Activated CD4-positive, alpha-beta T cell treated with anti-CD3 and anti-CD28 coated beads, Interleukin-2, amount 10 ng/mL, durations not matched to agents 7 days and 5 days (primary cell): ENCODE results near the gene ABCA4. TPM values are rescaled to one million over a fixed set of nuclear protein-coding genes. Genes with fewer than 3 reads are reported as not detected.

Experiments used
- CTCF ChIA-PET: fragments of 350-600 bp; sonication (Branson Sonifier 250); formaldehyde crosslinking; loops from one replicate; lab custom pipeline; 2021; ENCODE audit warnings: antibody characterized with exemption; lab: Charles Lee
- POLR2A ChIA-PET: fragments of 350-600 bp; sonication (Branson Sonifier 250); formaldehyde crosslinking; loops from one replicate; lab custom pipeline; 2021; ENCODE audit warnings: antibody characterized with exemption; lab: Charles Lee
- DNase-seq: peaks from one replicate; pipeline ENCODE4 v3.0.0-alpha.2; 2020
- H3K27ac Mint-ChIP-seq: one replicate; pipeline ENCODE4 v1.8.0; 2021; ENCODE audit warnings: mild to moderate bottlenecking, moderate library complexity, mixed read lengths
- H3K27me3 Mint-ChIP-seq: one replicate; pipeline ENCODE4 v1.8.0; 2021; ENCODE audit warnings: mixed read lengths
- H3K36me3 Mint-ChIP-seq: one replicate; pipeline ENCODE4 v1.8.0; 2021; ENCODE audit warnings: low read depth, mixed read lengths
- H3K4me1 Mint-ChIP-seq: one replicate; pipeline ENCODE4 v1.8.0; 2021; ENCODE audit warnings: mixed read lengths
- H3K4me3 Mint-ChIP-seq: one replicate; pipeline ENCODE4 v1.8.0; 2021; ENCODE audit warnings: mild to moderate bottlenecking, moderate library complexity, mixed read lengths
- H3K9me3 Mint-ChIP-seq: one replicate; pipeline ENCODE4 v1.8.0; 2021; ENCODE audit warnings: mixed read lengths
- total RNA-seq, 2 experiments: library from RNA; stranded (reverse); gene quantifications; one replicate each; pipeline ENCODE4 v1.2.3, GENCODE V29; 2021

Gene ABCA4
- total RNA-seq, 2 experiments from 2014 or later: not detected

DNA sequence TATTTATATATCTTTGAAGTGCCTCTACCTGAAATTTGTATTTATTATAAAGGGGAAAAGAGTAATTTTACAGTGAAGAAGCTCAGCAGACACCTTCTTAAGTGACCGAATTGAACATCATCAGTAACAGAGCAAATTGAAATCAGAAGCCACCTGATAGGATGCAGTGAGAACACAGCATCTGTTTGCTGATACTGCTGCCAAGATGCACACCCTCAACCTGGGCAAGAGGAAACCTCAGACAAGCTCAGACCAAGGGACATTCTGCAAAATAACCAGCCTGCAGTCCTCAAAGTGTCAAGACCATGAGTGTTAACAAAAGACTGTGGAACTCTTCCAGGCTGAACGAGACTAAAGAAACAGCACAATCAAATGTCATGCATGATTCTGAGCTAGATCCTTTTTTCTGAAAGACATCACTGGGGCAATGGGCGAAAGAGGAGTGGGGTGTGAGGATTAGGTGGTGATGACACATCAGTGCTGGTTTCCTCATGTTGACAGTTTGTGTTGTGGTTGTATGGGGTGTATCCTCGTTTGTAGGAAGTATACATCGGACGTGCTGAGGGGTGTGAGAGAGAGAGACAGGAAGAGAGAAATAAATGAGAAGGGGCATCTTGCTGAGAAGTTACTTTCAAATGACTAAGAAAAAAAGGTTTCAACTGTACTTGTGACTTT, 103.7 kb downstream of the ABCA4 start:
- H3K27ac Mint-ChIP-seq: peak overlapping the region; percentile 70
- peaks cover 7% of the 10 kb centered on the region for H3K27me3 Mint-ChIP-seq
- no peaks in the 10 kb centered on the region for H3K9me3 Mint-ChIP-seq
- peak; percentile 60 for DNase-seq
- H3K36me3 Mint-ChIP-seq: no peaks in the 10 kb centered on the region
- peaks cover 28% of the 10 kb centered on the region for H3K4me1 Mint-ChIP-seq
- ChIA-PET CTCF (interaction anchor here (1.0 to 1.6 kb wide), 5 partner anchors 9 to 18 kb away, joined by 3 to 5 read pairs (median 3); no protein-coding TSS in a partner anchor), POLR2A (interaction anchor here (0.6 kb wide), 1 partner anchor 423 kb away, joined by 3 read pairs; no protein-coding TSS in a partner anchor)
- H3K4me3 Mint-ChIP-seq: no peak overlapping the region

GRCh38 chr1:94015489-94015817, 105.5 kb downstream of the ABCA4 start:
- Mint-ChIP-seq H3K27ac (no peak overlapping the region), H3K27me3 (peaks cover 7% of the 10 kb centered on the region), H3K9me3 (no peaks in the 10 kb centered on the region), H3K36me3 (no peaks in the 10 kb centered on the region), H3K4me1 (peaks cover 28% of the 10 kb centered on the region), H3K4me3 (no peak overlapping the region)
- no peak for DNase-seq
- CTCF ChIA-PET: interaction anchor here (0.6 to 1.8 kb wide), 3 partner anchors 10 to 23 kb away, joined by 3 to 7 read pairs (median 4); no protein-coding TSS in a partner anchor
- POLR2A ChIA-PET: no interaction called here

- no peak for DNase-seq
- H3K9me3 Mint-ChIP-seq: no peaks in the 10 kb centered on the region
- H3K27me3 Mint-ChIP-seq: peaks cover 7% of the 10 kb centered on the region
- H3K4me3 Mint-ChIP-seq: no peak overlapping the region
- peaks cover 28% of the 10 kb centered on the region for H3K4me1 Mint-ChIP-seq
- POLR2A ChIA-PET: no interaction called here
- no peak overlapping the region for H3K27ac Mint-ChIP-seq
- H3K36me3 Mint-ChIP-seq: no peaks in the 10 kb centered on the region
- CTCF ChIA-PET: interaction anchor here (1.8 kb wide), 1 partner anchor 11 kb away, joined by 7 read pairs; no protein-coding TSS in a partner anchor
These were observed 106.1 kb downstream of the ABCA4 start for GRCh38 chr1:94014635-94015488.

DNA sequence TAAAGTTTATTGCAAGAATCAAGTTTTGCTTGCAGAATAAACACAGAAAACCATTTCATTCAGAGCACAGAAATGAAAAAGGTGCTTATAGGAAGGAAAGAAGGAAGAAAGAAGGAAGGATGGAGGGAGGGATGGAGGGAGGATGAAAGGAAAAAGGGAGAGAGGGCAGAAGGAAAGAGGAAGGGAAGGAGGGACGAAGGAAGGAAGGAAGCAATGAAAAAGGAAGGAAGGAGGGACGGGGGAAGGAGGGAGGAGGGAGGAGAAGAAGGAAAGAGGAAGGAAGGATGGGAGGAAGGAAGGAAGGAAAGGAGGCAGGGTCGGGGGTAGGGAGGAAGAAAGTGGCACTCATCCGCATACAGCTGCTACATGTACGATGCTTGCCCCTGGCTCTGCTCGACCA, 106.9 kb downstream of the ABCA4 start:
- no peaks in the 10 kb centered on the region for H3K9me3 Mint-ChIP-seq
- H3K4me3 Mint-ChIP-seq: no peak overlapping the region
- CTCF ChIA-PET: interaction anchor here (0.6 to 1.2 kb wide), 2 partner anchors 28 to 48 kb away, joined by 3 read pairs; no protein-coding TSS in a partner anchor
- POLR2A ChIA-PET: interaction anchor here (0.7 kb wide), 1 partner anchor 678 kb away, joined by 4 read pairs; no protein-coding TSS in a partner anchor
- H3K27me3 Mint-ChIP-seq: peaks cover 11% of the 10 kb centered on the region
- no peak overlapping the region for H3K27ac Mint-ChIP-seq
- no peaks in the 10 kb centered on the region for H3K36me3 Mint-ChIP-seq
- DNase-seq: no peak
- H3K4me1 Mint-ChIP-seq: peaks cover 28% of the 10 kb centered on the region

- DNase-seq: no peak
- no peaks in the 10 kb centered on the region for H3K36me3 Mint-ChIP-seq
- CTCF ChIA-PET: interaction anchor here (1.1 to 1.2 kb wide), 2 partner anchors 48 to 322 kb away, joined by 3 read pairs; no protein-coding TSS in a partner anchor
- H3K4me3 Mint-ChIP-seq: no peak overlapping the region
- no peak overlapping the region for H3K27ac Mint-ChIP-seq
- H3K27me3 Mint-ChIP-seq: peaks cover 11% of the 10 kb centered on the region
- H3K4me1 Mint-ChIP-seq: peaks cover 27% of the 10 kb centered on the region
- H3K9me3 Mint-ChIP-seq: no peaks in the 10 kb centered on the region
- POLR2A ChIA-PET: interaction anchor here (0.7 kb wide), 1 partner anchor 678 kb away, joined by 4 read pairs; no protein-coding TSS in a partner anchor
These were observed 107.5 kb downstream of the ABCA4 start for GRCh38 chr1:94013367-94013878.

DNA sequence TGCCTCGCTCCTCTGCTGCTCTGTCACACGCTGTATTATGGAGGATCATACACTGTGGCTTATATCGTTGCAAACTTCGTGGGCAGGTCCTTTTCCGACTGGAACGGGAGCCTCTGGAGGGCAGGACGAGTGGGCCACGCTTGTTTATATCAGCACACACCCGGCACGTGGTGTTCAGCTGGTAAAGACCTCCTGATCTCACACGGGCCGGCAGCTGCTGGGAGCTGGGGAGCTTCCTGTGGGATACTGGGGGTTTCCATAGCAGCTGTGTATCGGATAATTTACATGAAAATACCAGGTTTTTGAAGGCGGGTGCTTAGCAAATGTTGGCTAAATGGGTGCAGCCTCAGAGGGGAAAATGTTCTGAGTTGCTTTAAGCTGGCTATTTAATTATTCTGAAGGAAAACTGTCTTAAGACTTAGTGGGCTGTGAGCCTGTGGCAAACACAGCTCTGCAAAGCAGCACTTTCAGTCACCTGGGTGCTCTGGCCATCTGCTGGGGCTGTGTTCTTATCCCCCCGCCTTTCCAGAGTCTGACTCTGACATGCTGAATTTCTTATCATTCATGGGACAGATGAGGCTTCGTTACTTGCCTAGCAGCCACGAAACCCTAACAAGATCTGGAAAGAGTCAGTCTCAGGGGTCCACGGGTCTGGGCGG, 108.1 kb downstream of the ABCA4 start:
- CTCF ChIA-PET: interaction anchor here (1.1 to 1.9 kb wide), 3 partner anchors 8 to 322 kb away, joined by 3 to 5 read pairs (median 3); no protein-coding TSS in a partner anchor
- Mint-ChIP-seq H3K27me3 (peaks cover 11% of the 10 kb centered on the region), H3K9me3 (no peaks in the 10 kb centered on the region), H3K27ac (no peak overlapping the region), H3K4me3 (no peak overlapping the region), H3K4me1 (peaks cover 21% of the 10 kb centered on the region), H3K36me3 (no peaks in the 10 kb centered on the region)
- no peak for DNase-seq
- POLR2A ChIA-PET: no interaction called here

- no peak for DNase-seq
- Mint-ChIP-seq H3K9me3 (no peaks in the 10 kb centered on the region), H3K4me3 (no peak overlapping the region), H3K36me3 (no peaks in the 10 kb centered on the region), H3K4me1 (peaks cover 12% of the 10 kb centered on the region), H3K27me3 (peaks cover 11% of the 10 kb centered on the region), H3K27ac (no peak overlapping the region)
- CTCF ChIA-PET: interaction anchor here (0.9 to 1.9 kb wide), 3 partner anchors 9 to 323 kb away, joined by 3 to 5 read pairs (median 3); no protein-coding TSS in a partner anchor
- POLR2A ChIA-PET: no interaction called here
These were observed 109.0 kb downstream of the ABCA4 start for GRCh38 chr1:94011709-94012595.

DNA sequence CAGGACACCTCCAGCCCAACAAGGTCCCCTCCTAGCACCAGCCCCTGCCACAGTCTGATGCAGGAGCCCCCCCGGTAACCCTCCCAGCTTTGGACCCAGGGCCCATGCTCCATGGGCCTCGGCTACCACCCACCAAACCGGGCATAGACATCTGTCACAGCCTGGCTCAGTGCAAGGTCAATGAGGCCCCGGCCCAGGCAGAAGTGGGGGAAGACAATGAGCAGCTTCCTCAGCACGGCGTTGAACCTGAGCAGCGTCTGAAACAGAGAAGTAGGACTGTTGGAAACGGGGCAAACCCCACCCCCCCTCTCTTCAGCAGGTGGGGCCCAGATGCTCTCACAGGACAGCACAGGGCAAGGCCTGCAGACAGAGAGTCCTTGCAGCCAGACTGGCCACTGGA, 109.8 kb downstream of the ABCA4 start:
- Mint-ChIP-seq H3K27ac (no peak overlapping the region), H3K4me1 (peaks cover 4% of the 10 kb centered on the region), H3K27me3 (peaks cover 11% of the 10 kb centered on the region), H3K4me3 (no peak overlapping the region), H3K9me3 (no peaks in the 10 kb centered on the region), H3K36me3 (no peaks in the 10 kb centered on the region)
- CTCF ChIA-PET: interaction anchor here (0.9 to 1.9 kb wide), 2 partner anchors 10 to 15 kb away, joined by 3 to 5 read pairs; no protein-coding TSS in a partner anchor
- POLR2A ChIA-PET: no interaction called here
- DNase-seq: no peak

DNA sequence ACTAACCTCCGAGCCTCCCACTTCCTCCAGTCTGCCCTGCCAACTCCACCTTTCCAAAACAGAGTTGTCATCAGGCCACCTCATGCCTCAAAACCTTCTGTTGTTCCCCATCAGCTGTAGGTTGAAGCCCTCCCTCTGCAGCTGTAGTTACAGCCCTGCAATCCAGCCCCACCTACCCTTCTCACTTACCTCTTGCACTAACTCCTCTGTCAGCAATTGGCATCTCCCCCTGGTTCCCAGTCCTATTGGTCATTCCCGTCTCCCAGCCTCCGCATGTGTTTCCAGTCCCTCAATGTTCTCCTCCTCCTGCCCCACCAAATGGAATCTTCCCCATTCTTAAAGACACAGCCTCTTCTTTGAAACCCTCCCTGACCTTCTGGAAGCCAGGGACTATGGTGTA, 111.6 kb downstream of the ABCA4 start:
- no peak for DNase-seq
- Mint-ChIP-seq H3K27ac (no peak overlapping the region), H3K27me3 (peaks cover 23% of the 10 kb centered on the region), H3K9me3 (no peaks in the 10 kb centered on the region), H3K4me1 (no peaks in the 10 kb centered on the region), H3K4me3 (no peak overlapping the region), H3K36me3 (no peaks in the 10 kb centered on the region)
- ChIA-PET POLR2A (no interaction called here), CTCF (no interaction called here)

- POLR2A ChIA-PET: no interaction called here
- no peak overlapping the region for H3K27ac Mint-ChIP-seq
- CTCF ChIA-PET: no interaction called here
- no peak for DNase-seq
- peaks cover 22% of the 10 kb centered on the region for H3K27me3 Mint-ChIP-seq
- no peaks in the 10 kb centered on the region for H3K36me3 Mint-ChIP-seq
- no peaks in the 10 kb centered on the region for H3K4me1 Mint-ChIP-seq
- H3K9me3 Mint-ChIP-seq: no peaks in the 10 kb centered on the region
- H3K4me3 Mint-ChIP-seq: no peak overlapping the region
These were observed 114.3 kb downstream of the ABCA4 start for GRCh38 chr1:94006604-94007003.

- peaks cover 22% of the 10 kb centered on the region for H3K27me3 Mint-ChIP-seq
- no peak for DNase-seq
- no peak overlapping the region for H3K4me3 Mint-ChIP-seq
- ChIA-PET POLR2A (interaction anchor here (0.7 kb wide), 1 partner anchor 312 kb away, joined by 3 read pairs; no protein-coding TSS in a partner anchor), CTCF (no interaction called here)
- H3K9me3 Mint-ChIP-seq: no peaks in the 10 kb centered on the region
- H3K27ac Mint-ChIP-seq: no peak overlapping the region
- no peaks in the 10 kb centered on the region for H3K36me3 Mint-ChIP-seq
- no peaks in the 10 kb centered on the region for H3K4me1 Mint-ChIP-seq
These were observed 116.0 kb downstream of the ABCA4 start for GRCh38 chr1:94004924-94005323.
